B cell (primary cell): ENCODE results near the gene PAMR1. TPM values are rescaled to one million over a fixed set of nuclear protein-coding genes. Genes with fewer than 3 reads are reported as not detected.

Experiments used
- ATAC-seq: fragments of 200-7000 bp; cut with Tn5 transposase; one replicate; pipeline ENCODE4 v1.10.0; 2021; ENCODE audit warnings: low read depth, mild to moderate bottlenecking, moderate number of reproducible peaks, moderate library complexity
- CTCF ChIA-PET: fragments of 350-600 bp; sonication (Branson Sonifier 250); formaldehyde crosslinking; loops from one replicate; lab custom pipeline; 2021; ENCODE audit warnings: antibody characterized with exemption, inconsistent platforms; lab: Charles Lee
- POLR2A ChIA-PET: fragments of 350-600 bp; sonication (Branson Sonifier 250); formaldehyde crosslinking; loops from one replicate; lab custom pipeline; 2021; ENCODE audit warnings: antibody characterized with exemption; lab: Charles Lee
- DNase-seq: peaks from one replicate; pipeline ENCODE4 v3.0.0; 2013
- H2AFZ ChIP-seq: 2 replicates; pipeline ENCODE4 v1.6.1; 2012; ENCODE audit warnings: mild to moderate bottlenecking, low read depth, low read length; ENCODE audit not compliant: insufficient read depth, poor library complexity, severe bottlenecking
- H3K27ac ChIP-seq, 2 donors: 1 replicate in 1 of 2; 2 replicates in 1 of 2; pipeline ENCODE4 v1.5.1; 2012 to 2013; ENCODE audit warnings: low read length in 2 of 2, mild to moderate bottlenecking in 2 of 2, moderate library complexity in 1 of 2
- H3K27me3 ChIP-seq, 4 experiments: fragments of 200-600 bp in 1 of 4; sonication (generic) in 1 of 4; replicated peaks in 1 of 4; 1 replicate in 2 of 4; 2 replicates in 2 of 4; pipeline versions ENCODE4 v1.6.1 to v1.7.0; 2013 to 2016; ENCODE audit warnings: low read length in 3 of 4, mild to moderate bottlenecking in 2 of 4, mixed read lengths in 1 of 4, moderate library complexity in 1 of 4; ENCODE audit not compliant: insufficient read depth in 4 of 4, control insufficient read depth in 3 of 4; ENCODE audit errors: control extremely low read depth in 1 of 4
- H3K36me3 ChIP-seq, 2 experiments: replicated peaks in 1 of 2; 1 replicate in 1 of 2; 2 replicates in 1 of 2; pipeline versions ENCODE4 v1.6.1 to v1.7.1; 2013; ENCODE audit warnings: low read length in 1 of 2; ENCODE audit not compliant: insufficient read depth in 2 of 2, control insufficient read depth in 1 of 2; ENCODE audit errors: control extremely low read depth in 1 of 2, extremely low read depth in 1 of 2
- H3K4me1 ChIP-seq, 2 donors: fragments of 200-600 bp in 1 of 2; sonication (generic) in 1 of 2; 1 replicate in 1 of 2; 2 replicates in 1 of 2; pipeline versions ENCODE4 v1.5.1 to v1.6.1; 2013 to 2017; ENCODE audit warnings: low read length in 2 of 2; ENCODE audit not compliant: control insufficient read depth in 2 of 2, insufficient read depth in 2 of 2
- H3K4me2 ChIP-seq: replicated peaks from 2 replicates; pipeline ENCODE3; 2012; ENCODE audit warnings: mild to moderate bottlenecking, low read depth, low read length; ENCODE audit not compliant: poor library complexity, severe bottlenecking
- H3K4me3 ChIP-seq, 5 experiments: fragments of 200-600 bp in 1 of 5; sonication (generic) in 1 of 5; 1 replicate in 3 of 5; 2 replicates in 2 of 5; pipeline versions ENCODE4 v1.5.1 to v1.7.0; 2011 to 2016; ENCODE audit warnings: low read length in 4 of 5, mild to moderate bottlenecking in 4 of 5, low read depth in 2 of 5, control low read depth in 1 of 5, moderate library complexity in 1 of 5; ENCODE audit not compliant: insufficient read depth in 1 of 5; ENCODE audit errors: control extremely low read depth in 1 of 5, extremely low read depth in 1 of 5
- H3K79me2 ChIP-seq: fragments of 200-600 bp; sonication (generic); one replicate; pipeline ENCODE4 v1.6.0; 2016; ENCODE audit warnings: low read length; ENCODE audit not compliant: control insufficient read depth, insufficient read depth
- H3K9ac ChIP-seq: fragments of 200-600 bp; sonication (generic); 2 replicates; pipeline ENCODE4 v1.6.1; 2017; ENCODE audit warnings: mild to moderate bottlenecking, low read length, moderate library complexity
- H3K9me3 ChIP-seq, 3 donors: one replicate each; pipeline versions ENCODE4 v1.6.1 to v1.7.1; 2013; ENCODE audit warnings: low read length in 2 of 3; ENCODE audit not compliant: control insufficient read depth in 2 of 3, insufficient read depth in 1 of 3; ENCODE audit errors: control extremely low read depth in 1 of 3
- H4K20me1 ChIP-seq: 2 replicates; pipeline ENCODE4 v1.6.0; 2012; ENCODE audit warnings: mild to moderate bottlenecking, low read length; ENCODE audit not compliant: insufficient read depth, control insufficient read depth, poor library complexity, severe bottlenecking
- H3K27ac Mint-ChIP-seq: one replicate; pipeline ENCODE4 v1.8.0; 2021; ENCODE audit warnings: mixed read lengths
- H3K27me3 Mint-ChIP-seq: one replicate; pipeline ENCODE4 v1.8.0; 2021; ENCODE audit warnings: mixed read lengths
- H3K4me1 Mint-ChIP-seq: one replicate; pipeline ENCODE4 v1.8.0; 2021; ENCODE audit warnings: mixed read lengths
- H3K4me3 Mint-ChIP-seq: one replicate; pipeline ENCODE4 v1.8.0; 2021; ENCODE audit warnings: mixed read lengths
- H3K9me3 Mint-ChIP-seq: one replicate; pipeline ENCODE4 v1.8.0; 2022; ENCODE audit warnings: mixed read lengths; ENCODE audit not compliant: insufficient read depth
- EZH2 ChIP-seq: IDR thresholded peaks from 2 replicates; pipeline ENCODE4 v1.6.1; 2012; ENCODE audit warnings: borderline replicate concordance, low read depth, mild to moderate bottlenecking, moderate library complexity, low read length; ENCODE audit not compliant: insufficient read depth, poor library complexity, severe bottlenecking
- WGBS: methylation state at CpG from one replicate; pipeline ENCODE4 v1.1.5; 2013; ENCODE audit warnings: missing lambda C conversion rate; ENCODE audit not compliant: insufficient coverage; 5-methylcytosine and 5-hydroxymethylcytosine counted together
- intact Hi-C: fragments of 100-400 bp; cut with micrococcal nuclease; formaldehyde crosslinking; loops from one replicate; pipeline ENCODE4 v1.10.0; 2022
- polyA plus RNA-seq: library from polyadenylated mRNA; depleted of rRNA; stranded (reverse); fragments of >200 nt; gene quantifications from 2 replicates; pipeline ENCODE4 v1.2.3, GENCODE V29; 2012
- total RNA-seq, 2 donors: library from RNA; stranded (reverse); fragments of 120-200 nt in 1 of 2; gene quantifications; 1 replicate in 1 of 2; 2 replicates in 1 of 2; pipeline versions ENCODE4 v1.2.3 to v1.2.4, GENCODE V29; 2013 to 2022
- TF ChIP-seq, protein P1 (sequence below): fragments of 200-600 bp; IDR thresholded peaks from one replicate; pipeline ENCODE4 v1.8.0; 2022; ENCODE audit warnings: antibody characterized with exemption, mild to moderate bottlenecking

Gene PAMR1
- total and polyA plus RNA-seq, 2 donors (not counting 1 experiment from before 2014, with no cell fraction given): not detected

DNA sequence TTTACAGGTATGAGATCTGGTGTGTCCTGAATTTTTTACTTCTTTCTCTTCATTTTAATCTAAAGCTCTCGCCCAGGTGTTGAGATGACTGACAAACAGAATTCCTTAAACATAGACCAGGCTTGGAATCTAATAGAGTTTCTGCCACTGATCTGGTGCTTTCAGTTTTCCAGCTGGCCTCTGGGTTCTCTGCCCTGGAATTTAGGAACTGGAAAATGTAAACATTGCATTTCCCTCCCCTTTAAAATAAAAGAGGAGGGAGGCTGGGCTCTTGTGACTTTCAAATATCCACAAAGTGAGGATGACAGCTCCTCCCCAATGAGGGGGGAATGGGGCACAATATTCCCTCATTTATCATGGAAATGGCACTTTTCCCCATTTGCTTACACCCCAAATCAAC is 5.0 kb downstream of the PAMR1 start:
- H3K4me3 ChIP-seq: no peak overlapping the region
- no peak overlapping the region for H3K4me2 ChIP-seq
- no peaks in the 10 kb centered on the region for H3K4me1 ChIP-seq
- ATAC-seq (no peak), DNase-seq (no peak)
- no peaks in the 10 kb centered on the region for H3K79me2 ChIP-seq
- no CpG with 5 or more reads among the region's 1 CpG for WGBS
- no peaks in the 10 kb centered on the region for H4K20me1 ChIP-seq
- Mint-ChIP-seq H3K4me1 (no peaks in the 10 kb centered on the region), H3K27ac (no peak overlapping the region), H3K9me3 (no peaks in the 10 kb centered on the region), H3K4me3 (no peak overlapping the region), H3K27me3 (peaks cover 44% of the 10 kb centered on the region)
- TF ChIP-seq, protein P1, sequence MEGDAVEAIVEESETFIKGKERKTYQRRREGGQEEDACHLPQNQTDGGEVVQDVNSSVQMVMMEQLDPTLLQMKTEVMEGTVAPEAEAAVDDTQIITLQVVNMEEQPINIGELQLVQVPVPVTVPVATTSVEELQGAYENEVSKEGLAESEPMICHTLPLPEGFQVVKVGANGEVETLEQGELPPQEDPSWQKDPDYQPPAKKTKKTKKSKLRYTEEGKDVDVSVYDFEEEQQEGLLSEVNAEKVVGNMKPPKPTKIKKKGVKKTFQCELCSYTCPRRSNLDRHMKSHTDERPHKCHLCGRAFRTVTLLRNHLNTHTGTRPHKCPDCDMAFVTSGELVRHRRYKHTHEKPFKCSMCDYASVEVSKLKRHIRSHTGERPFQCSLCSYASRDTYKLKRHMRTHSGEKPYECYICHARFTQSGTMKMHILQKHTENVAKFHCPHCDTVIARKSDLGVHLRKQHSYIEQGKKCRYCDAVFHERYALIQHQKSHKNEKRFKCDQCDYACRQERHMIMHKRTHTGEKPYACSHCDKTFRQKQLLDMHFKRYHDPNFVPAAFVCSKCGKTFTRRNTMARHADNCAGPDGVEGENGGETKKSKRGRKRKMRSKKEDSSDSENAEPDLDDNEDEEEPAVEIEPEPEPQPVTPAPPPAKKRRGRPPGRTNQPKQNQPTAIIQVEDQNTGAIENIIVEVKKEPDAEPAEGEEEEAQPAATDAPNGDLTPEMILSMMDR: no peak
- TF ChIP-seq EZH2: no peak
- no peak overlapping the region for H2AFZ ChIP-seq
- intact Hi-C loops: no loop called here
- no peak overlapping the region for H3K9ac ChIP-seq
- ChIA-PET CTCF (interaction anchor here (0.7 kb wide), 1 partner anchor 36 kb away, joined by 3 read pairs; no protein-coding TSS in a partner anchor), POLR2A (no interaction called here)
- H3K36me3 ChIP-seq: no peaks in the 10 kb centered on the region
- no peak overlapping the region for H3K27ac ChIP-seq
- H3K27me3 ChIP-seq: peaks cover 0 to 27% (median 12%) of the 10 kb centered on the region in 4 experiments
- H3K9me3 ChIP-seq: no peaks in the 10 kb centered on the region

DNA sequence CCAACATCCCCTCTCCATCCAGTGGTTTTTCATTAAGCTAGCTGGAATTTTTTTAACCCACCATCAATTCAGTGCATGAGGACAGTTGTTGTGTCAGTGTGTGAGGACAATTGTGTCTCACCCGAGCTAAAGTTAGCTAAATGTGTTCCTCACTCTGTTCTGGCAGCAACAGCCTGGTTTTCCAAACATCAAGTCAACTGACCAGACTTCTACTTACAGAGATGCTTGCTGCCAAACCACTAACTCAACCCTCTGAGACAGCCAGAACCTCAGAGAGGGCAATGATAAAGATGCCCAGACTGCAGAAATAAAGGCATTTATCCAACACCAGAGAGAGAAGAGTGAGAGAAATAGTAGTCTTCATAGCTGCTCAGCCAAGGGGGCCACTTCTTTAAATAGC is 6.7 kb downstream of the PAMR1 start:
- H3K27ac ChIP-seq: no peak overlapping the region
- H3K9ac ChIP-seq: no peak overlapping the region
- Mint-ChIP-seq H3K4me3 (no peak overlapping the region), H3K4me1 (no peaks in the 10 kb centered on the region), H3K27ac (no peak overlapping the region), H3K9me3 (no peaks in the 10 kb centered on the region), H3K27me3 (peaks cover 40% of the 10 kb centered on the region)
- no peak overlapping the region for H2AFZ ChIP-seq
- H4K20me1 ChIP-seq: no peaks in the 10 kb centered on the region
- DNase-seq (no peak), ATAC-seq (no peak)
- H3K4me3 ChIP-seq: no peak overlapping the region
- POLR2A ChIA-PET: no interaction called here
- no peaks in the 10 kb centered on the region for H3K79me2 ChIP-seq
- H3K4me1 ChIP-seq: no peaks in the 10 kb centered on the region
- no peak overlapping the region for H3K4me2 ChIP-seq
- intact Hi-C loops: no loop called here
- H3K27me3 ChIP-seq: peaks cover 0 to 11% (median 6%) of the 10 kb centered on the region in 4 experiments
- H3K9me3 ChIP-seq: no peaks in the 10 kb centered on the region
- no peak for TF ChIP-seq EZH2
- TF ChIP-seq, protein P1: no peak
- no peaks in the 10 kb centered on the region for H3K36me3 ChIP-seq
- 83% methylated on average over 1 of the region's 1 CpG for WGBS
- CTCF ChIA-PET: no interaction called here
